Esophagus mucosa (tissue), 1 donor: Measurements from ENCODE around the gene PGRMC2. TPM values are rescaled to one million over a fixed set of nuclear protein-coding genes. Genes with fewer than 3 reads are reported as not detected.

Experiments used
- total RNA-seq: library from RNA; stranded (reverse); gene quantifications from one replicate; pipeline ENCODE4 v1.2.4, GENCODE V29; 2023
- donor health status: DM: yes; HTN: yes; CAD: no.

Gene PGRMC2
- total RNA-seq, 1 donor from 2014 or later = 32.2 TPM

Other genes with a start within 250 kb of the PGRMC2 start
- 11.2 TPM for gene LARP1B, start 226.5 kb downstream of the PGRMC2 start, total RNA-seq